OCI-LY7 (cell line): Measurements from ENCODE around the gene SLAMF1.
"Not testable (repeated sequence)": the region's sequence is repeated elsewhere in the genome, so short reads cannot be mapped to it uniquely, and the experiment has no call there.

Experiments
- EZH2phosphoT487 ChIP-seq: fragments of 200-600 bp; sonication (generic); IDR thresholded peaks from 2 replicates; pipeline ENCODE4 v1.6.1; 2018; ENCODE audit warnings: low read depth, borderline replicate concordance, mild to moderate bottlenecking, mixed run types, antibody characterized with exemption, low read length, moderate library complexity, mixed read lengths
- TF ChIP-seq, protein P1 (sequence below): fragments of 200-600 bp; sonication (generic); conservative IDR thresholded peaks from 2 replicates; pipeline ENCODE4 v1.5.1; 2014; ENCODE audit warnings: mild to moderate bottlenecking, antibody characterized with exemption, low read length, moderate library complexity, mixed read lengths

DNA sequence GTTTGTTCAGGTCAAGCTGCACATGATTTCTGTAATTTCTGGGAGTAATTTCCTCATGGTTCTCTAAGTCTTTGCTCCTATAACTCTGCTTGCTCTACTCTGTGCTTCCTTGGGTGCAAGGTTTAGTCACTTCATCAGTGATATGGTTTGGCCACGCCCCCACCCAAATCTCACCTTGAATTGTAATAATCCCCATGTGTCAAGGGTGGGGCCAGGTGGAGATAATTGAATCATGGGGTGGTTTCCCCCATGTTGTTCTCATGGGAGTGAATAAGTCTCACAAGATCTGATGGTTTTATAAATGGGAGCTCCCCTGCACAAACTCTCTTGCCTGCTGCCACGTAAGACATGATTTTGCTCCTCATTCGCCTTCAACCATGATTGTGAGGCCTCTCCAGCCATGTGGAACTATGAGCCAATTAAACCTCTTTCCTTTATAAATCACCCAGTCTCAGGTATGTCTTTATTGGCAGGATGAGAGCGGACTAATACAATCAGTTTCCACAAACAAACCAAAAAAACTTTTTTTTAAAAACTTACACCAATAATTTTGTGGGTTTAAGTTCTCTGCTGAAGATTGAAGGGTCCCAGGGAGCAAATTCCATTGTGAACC, 19.1 kb downstream of the SLAMF1 start:
- TF ChIP-seq, protein P1, sequence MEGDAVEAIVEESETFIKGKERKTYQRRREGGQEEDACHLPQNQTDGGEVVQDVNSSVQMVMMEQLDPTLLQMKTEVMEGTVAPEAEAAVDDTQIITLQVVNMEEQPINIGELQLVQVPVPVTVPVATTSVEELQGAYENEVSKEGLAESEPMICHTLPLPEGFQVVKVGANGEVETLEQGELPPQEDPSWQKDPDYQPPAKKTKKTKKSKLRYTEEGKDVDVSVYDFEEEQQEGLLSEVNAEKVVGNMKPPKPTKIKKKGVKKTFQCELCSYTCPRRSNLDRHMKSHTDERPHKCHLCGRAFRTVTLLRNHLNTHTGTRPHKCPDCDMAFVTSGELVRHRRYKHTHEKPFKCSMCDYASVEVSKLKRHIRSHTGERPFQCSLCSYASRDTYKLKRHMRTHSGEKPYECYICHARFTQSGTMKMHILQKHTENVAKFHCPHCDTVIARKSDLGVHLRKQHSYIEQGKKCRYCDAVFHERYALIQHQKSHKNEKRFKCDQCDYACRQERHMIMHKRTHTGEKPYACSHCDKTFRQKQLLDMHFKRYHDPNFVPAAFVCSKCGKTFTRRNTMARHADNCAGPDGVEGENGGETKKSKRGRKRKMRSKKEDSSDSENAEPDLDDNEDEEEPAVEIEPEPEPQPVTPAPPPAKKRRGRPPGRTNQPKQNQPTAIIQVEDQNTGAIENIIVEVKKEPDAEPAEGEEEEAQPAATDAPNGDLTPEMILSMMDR: not testable (repeated sequence)
- not testable (repeated sequence) for TF ChIP-seq EZH2phosphoT487
